GM18508 (cell line): ENCODE measurements around the gene KCNQ5.
"Not testable (repeated sequence)": the region's sequence is repeated elsewhere in the genome, so short reads cannot be mapped to it uniquely, and the experiment has no call there.

Experiments used
- ATAC-seq: cut with Tn5 transposase; IDR thresholded peaks from one replicate; pipeline ENCODE4 v1.9.1; 2021; ENCODE audit warnings: moderate number of reproducible peaks; ENCODE audit not compliant: insufficient read depth, unreplicated experiment

KCNQ5 gene

DNA sequence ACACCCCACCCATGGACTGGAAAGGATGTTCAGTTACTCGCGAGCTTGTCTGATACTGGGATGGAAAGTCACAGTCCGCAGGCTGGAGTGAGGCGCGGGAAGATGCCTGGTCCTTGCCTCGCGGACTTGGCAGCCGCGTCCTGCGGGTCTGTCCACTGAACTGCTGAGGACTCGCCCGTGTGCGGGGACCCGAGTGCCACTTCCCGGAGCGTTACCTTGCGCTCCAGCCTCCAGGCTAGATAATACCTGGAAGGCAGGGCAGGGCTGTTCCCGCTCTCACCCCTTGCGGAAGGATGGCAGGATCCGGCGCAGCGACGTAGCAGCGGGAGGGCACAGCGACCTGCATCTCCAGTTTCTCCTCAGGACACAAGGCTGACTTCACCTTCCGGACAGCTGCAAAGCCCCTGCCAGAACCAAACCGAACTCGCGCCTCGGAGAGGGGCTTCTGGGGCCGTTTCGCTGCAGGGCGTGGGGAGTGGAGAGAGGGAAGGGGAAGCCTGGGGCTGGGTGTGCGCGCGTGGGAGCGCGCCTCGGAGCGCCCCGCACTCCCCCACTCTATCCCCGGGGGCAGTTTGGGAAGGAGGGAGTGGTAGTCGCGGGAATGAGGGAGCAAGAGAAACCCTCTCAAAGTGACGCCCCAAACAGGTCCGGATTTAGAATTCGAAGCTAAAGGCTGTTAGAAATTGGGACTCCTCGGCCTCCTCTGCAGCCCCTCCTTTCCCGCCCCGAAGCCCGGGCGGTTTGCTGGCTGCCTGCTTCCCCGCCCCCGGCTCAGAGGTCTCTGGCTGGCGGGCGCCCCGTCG lies at the start of gene KCNQ5:
KCNQ5 (plus strand) TSS at position 774 of the 803 bp plus-strand sequence.
- no peak for ATAC-seq

DNA sequence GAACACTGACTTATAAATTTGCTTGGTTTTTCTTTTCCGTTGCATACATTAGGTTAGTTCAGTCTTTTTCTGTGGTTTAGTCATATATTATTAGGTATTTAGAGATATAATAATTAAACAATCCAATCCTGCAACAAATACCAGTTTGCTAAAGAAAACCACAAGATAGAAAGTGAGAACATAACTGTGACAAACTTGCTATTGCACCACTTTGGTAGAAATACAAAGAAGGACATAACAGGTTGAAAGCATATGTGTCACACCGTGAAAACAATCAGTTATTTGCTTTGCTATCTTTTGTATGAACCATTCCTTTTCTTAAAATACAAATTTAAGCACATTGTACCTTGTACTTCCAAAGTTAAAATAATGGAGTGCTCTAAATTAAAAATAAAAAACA lies 42.0 kb upstream of the KCNQ5 start:
- ATAC-seq = peak; percentile 88

DNA sequence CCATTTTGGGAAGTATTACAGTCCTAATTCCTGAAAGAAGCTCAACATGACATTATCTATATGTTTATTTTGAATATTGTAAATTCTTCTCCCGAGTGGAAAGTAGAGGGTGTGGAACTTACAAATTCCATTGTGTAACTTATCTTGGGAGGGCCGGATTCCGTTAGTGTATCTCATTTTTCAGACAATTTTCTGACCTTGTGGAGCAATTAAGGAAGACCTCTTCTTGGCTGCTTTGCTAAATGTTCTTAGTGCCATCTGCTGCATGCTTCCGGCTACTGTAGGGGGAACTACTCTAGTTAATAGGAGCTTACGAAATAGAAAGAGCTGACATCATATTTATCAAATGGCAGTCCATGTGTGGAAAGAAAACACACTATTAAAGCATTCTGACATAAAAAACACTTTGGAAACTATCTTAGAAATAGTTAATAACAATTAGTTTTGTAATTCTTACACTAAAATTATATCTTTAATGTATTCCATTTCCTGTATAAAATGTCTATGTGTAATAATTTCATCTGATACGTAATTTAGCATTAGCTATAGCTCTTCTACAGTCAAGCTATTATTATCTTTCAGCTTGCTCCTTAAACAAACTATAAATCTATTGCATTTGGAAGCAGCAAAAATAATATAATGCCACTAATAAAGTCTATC lies 41.5 kb upstream of the KCNQ5 start:
- no peak for ATAC-seq

DNA sequence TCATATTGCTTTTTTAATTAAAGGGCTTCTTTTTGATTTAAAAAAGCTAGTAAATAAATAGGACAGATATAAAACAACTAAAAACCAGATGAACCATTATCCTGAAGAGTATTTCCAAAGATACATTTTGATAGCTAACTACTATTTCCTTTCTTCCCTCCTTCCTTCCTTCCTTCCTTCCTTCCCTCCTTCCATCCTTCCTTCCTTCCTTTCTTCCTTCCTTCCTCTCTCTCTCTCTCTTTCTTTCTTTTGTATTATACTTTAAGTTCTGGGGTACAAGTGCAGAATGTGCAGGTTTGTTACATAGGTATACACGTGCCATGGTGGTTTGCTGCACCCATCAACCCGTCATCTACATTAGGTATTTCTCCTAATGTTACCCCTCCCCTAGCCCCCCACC lies 40.9 kb upstream of the KCNQ5 start:
- ATAC-seq = not testable (repeated sequence)

DNA sequence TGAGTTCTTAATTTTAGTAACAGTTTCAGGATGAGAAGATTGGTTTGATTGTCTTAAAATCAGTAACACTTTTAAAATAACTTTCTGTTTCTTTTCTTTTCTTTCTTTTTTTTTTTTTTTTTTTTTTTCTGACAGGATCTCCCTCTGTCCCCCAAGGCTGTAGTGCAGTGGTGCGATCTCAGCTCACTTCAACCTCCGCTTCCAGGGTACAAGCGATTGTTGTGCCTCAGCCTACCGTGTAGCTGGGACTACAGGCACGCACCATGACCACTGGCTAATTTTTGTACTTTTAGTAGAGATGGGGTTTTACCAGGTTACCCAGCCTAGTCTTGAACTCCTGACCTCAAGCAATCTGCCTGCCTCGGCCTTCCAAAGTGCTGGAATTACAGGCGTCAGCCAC lies 33.7 kb upstream of the KCNQ5 start:
- no peak for ATAC-seq

DNA sequence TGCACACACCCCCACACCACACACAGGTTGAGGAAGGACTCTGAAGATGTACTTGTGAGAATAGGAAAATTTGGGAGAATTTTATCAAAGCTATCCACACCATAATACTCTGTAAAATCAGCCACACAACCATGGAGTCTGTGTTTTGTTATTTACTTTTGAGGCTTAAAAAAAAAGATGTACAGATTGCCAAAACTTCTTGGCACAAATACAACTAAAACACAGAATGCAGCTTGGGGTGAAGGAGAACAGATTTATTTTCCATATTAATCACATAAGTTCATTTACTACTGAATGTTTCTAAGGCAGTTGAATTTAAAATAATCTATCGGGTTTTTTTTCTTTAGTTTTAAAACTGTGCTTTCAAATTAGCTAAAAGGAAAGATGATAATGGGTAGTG lies 32.8 kb upstream of the KCNQ5 start:
- ATAC-seq = no peak

DNA sequence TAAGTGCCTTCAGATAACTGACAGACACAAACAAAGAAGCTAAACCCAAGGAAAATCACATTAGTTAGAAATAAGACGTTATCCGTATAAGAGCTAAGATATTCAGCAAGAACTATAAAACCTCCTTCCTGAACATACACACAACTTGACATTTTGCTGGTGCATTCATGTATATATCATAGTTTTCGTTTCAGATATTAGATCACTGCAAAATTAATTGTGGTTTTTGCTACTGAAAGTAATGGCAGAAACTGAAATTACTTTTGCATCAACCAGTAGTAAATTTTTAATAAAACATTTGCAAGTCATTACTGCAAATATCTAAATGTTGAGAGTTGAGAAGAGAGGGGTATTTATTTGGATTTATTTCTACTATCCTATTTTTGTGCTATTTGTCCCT lies 26.1 kb upstream of the KCNQ5 start:
- ATAC-seq = peak; percentile 67

DNA sequence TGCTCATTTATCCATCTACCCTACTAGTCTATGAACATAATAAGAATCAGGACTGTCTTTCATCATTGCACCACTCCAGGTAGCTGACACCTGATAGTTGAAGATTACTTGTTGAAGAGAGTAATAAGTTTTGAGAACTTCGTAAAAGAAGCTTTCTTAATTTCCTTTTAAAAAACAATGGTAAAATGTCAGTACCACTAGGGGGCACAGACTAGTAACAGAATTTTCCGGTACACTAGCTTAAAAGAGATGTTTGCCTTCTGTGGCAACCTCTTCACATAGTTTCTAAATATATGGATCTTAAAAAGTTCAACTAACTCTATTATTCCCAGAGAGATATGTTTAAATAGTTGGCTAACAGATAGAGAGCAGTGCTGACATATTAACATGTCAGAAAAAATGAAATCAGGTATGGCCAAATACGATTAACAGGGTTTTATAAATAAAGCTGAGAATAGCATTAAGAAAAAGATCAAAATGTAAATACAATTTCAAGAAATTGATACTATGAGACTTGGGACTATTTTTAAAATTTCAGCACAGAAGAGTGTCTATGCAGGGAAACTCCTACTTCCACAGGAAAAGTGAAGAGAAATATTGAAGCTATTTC lies 5.4 kb upstream of the KCNQ5 start:
- no peak for ATAC-seq

DNA sequence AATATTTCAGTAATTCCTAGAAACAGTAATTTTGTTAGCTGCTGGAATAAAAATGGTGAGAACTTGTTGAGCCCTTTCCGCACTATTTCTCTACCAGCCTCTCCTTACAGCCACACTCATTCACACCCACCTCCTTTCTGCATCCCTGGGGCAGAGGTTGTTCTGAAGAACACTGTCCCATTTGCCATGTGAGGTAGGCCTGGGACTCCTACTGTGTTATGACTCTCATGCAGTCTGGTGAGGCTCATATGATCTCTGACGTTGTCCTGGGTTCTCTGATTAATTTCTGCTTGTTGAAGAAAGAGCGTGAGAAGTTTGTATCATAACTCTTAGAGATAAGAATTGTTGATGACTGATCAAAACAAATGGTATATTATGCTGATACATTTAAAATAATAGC lies 4.1 kb upstream of the KCNQ5 start:
- no peak for ATAC-seq

DNA sequence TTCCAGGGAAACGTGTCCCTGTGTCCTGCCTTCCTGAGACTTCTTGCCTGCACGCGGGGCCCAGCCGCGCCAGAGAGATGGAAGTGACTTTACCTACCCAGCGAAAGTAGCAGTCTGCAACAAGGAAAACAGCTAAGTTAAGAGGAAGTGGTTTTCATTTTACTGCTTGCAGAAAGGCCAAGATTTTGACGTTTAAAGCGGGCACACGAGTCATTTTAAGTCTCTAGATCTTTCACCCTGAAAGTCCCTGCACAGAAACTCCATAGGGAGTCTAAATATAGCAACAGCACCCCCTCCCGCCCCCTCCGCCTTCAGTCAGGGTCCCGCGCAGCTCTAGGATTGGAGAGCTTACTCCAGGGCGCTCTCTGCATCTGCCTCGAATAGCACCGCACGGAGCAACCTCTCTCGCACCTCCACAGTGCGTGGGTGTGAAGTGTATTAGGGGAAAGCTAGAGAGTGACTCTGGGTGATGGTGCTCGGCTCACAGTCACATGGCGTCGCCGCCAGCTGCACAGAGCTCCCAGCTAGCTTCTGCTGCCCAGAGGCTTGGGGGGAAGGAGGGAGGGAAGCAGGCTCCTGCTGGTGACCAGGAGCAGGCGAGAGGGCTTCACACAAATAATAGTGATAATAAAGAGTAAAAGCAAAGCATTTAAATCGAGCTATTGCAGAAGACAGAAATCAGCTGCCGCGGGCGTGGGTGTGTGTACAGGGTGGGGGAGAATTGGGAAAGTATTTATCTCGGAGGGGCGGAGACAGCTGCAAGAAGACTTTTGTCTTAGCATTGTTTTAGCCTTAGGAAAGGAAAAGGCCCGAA lies 1.8 kb upstream of the KCNQ5 start:
- ATAC-seq = peak; percentile 74

DNA sequence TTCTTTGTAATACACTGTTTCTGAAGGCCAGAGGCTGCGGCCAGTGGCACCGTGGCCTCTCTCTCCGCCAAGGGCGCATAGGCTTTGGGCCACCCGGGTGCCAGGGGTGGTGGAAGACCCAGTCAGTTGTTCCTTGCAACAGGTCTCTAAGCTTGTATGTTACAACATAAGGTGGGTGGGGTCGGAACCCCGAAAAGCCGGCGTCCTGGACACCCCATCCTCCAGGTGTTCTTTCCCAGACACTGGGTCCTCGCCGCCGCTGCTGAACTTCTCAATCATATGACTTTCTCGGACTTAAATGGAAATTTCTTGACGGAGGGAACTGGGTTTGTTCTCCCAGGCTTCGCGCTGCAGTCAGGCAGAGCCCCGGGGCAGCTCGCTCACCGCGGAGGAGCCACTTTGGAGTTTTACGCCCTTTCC lies 983 bp upstream of the KCNQ5 start:
- ATAC-seq = no peak

DNA sequence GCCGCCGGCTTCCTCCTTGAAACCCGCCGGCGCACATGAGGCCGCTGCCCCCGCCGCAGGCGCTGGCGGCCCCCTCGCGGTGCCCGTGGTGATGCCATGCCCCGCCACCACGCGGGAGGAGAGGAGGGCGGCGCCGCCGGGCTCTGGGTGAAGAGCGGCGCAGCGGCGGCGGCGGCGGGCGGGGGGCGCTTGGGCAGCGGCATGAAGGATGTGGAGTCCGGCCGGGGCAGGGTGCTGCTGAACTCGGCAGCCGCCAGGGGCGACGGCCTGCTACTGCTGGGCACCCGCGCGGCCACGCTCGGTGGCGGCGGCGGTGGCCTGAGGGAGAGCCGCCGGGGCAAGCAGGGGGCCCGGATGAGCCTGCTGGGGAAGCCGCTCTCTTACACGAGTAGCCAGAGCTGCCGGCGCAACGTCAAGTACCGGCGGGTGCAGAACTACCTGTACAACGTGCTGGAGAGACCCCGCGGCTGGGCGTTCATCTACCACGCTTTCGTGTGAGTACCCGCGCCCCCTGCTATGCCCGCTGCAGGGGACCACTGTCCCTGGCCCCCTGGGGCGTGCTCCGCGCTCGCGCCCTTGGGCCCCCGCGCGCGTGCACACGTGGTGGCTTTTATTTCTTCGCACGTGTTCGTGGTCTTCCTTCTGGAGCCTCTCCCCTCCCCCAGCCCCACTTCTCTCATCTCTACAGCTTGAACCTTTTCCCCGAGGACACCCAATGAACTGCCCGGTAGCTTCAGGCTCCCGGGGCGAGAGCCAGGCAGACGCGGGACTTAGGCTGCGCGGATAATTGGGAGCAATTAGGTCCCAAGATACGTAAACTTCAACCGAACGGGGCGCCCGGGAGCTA lies 453 bp downstream of the KCNQ5 start:
- no peak for ATAC-seq

DNA sequence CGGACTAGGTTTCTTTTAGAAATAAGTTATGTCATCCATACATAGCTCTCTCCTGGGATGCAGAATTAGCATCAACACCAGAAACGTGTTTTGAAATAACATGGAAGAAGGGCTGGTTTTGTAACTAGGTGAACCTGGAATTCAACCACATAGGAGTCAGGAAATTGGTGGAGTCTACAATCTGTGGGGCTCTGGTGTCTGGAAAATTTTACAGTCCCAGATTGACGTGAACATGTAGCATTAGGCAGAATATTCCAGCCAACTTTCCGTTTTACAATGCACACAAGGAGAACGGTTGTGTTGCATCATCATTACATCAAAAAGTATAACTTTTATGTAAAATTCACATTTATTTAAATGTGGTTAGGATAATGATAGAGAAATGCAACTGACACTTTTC lies 1.9 kb downstream of the KCNQ5 start:
- ATAC-seq = no peak

DNA sequence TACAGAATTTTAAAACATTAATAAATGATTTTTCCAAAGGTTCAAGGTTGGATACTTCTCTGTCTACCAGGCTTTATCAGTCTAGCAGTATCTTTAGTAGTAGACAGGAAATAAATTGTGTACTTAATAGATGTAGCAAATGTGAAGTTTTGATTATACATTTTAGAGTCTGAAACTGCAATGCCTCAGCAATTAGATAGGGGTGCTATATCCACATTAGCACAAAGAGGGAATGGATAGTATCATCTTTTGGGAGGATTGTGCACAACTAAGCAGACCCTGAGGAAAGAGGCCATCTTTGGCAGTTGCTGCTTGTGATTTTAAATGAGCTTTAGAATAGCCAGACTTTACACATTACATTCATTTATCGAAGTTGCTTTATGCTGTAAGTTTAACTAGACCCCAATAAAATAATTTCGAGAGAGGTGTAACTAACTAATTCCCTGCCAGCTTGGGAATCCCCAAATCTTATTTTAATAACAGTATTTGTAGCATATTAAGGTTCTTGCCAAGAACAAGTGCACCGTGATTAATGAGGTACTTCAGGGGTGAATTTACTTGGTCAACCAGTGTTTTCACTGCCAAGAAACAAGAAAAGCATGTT lies 2.8 kb downstream of the KCNQ5 start:
- no peak for ATAC-seq

DNA sequence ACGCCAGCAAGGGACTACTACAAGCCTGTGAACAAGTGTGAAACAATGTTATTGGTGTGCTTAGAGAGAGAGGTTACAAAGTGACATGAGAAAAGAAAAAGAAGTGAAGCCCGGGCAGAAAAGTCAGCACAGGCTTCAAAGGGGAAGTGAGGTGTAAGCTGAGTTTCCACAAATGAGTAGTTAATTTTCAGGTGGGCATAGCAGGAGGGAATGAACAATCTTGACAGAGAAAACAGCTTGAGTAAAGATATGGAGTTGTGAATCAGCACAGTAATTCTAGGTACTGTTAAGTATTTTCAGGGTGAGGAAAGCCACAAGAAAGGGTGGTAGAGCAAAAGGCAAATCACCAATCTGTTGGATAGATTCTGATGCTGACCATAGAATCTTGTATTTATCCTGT lies 4.3 kb downstream of the KCNQ5 start:
- peak; percentile 60 for ATAC-seq

DNA sequence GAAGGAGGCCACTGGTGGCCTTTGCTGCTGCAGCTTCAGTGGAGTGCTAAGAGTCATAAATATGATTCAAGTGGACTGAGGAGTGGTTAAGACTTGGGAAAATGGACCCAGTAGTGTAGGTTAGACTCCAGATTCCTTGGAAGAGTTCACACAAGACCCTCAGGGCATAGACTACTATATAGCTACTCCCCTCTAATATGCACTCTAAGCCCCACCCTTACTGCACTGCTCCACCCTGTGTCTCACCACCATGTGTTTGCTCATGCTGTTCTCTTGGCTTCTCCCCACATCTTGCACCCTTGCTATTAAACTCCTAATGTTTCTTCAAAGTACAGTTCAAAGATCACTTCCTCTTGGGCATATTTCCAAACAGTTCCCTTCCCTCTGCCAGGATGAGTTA lies 5.7 kb downstream of the KCNQ5 start:
- no peak for ATAC-seq

DNA sequence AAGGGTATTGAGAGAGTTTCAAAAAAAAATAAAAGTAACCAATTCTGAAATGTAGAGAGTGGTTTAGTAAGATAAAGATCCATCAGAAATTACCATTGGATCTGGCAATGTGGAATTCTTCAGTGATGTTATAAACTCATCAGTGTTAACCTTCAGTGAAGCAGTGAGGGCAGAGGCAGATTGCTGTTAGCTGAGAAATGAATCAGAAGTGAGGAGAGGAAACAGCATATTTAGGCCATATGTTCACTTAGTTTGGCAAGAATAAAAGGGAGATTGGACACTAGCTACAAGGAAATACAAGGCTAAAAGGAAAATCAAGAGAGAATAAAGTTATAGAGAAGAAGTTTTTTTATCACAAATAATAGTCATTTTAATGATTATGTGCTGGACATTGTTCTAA lies 9.6 kb downstream of the KCNQ5 start:
- no peak for ATAC-seq

DNA sequence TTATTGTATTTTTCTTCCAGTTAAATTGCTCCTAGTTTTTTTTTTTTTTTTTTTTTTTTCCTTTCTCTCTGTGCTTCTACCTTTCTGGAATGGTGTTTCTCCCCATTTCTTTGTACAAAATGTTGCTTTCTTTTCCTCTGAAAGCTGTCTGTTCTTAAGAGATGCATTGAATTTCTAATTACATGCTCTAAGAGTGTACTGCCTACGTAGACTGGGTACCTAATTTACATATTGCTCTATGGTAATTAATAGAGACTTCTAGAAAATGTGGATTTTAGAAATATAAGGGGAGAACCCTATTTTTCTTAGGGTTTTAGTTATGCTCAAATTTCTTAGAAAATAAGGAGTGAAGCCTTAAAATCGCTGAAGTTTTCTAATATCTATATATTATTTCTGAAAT lies 13.8 kb downstream of the KCNQ5 start:
- ATAC-seq = no peak

DNA sequence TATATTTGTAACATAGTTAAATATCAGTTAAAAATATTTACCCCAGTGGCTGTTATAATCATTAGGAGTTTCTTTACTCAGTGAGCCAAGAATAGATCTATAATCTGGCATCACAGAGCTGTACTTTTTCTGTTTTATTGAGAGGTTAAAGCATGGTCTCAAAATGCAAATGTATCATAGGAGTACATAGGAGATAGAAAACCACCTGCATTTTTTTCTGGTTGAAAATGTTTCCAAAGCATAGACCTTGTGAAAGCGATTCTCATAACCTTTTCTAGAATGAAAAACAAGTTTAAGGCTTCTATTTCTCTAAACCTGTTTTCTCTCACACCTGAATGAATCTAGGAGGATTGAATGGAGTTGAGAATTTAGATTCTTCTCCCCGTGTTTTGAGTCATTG lies 14.4 kb downstream of the KCNQ5 start:
- ATAC-seq = peak; percentile 92
